PC-9 (cell line): ENCODE measurements around the gene ATG16L1. TPM values are rescaled to one million over a fixed set of nuclear protein-coding genes. Genes with fewer than 3 reads are reported as not detected.

ENCODE experiments used
- BruUV-seq: library from RNA; stranded (reverse); fragments of 400-500 nt; replicated peaks from 2 replicates; lab custom pipeline; 2021; lab: Mats Ljungman, UMichigan
- CTCF ChIA-PET: fragments of 300-600 bp; sonication (Branson Sonifier 250); formaldehyde crosslinking; loops from one replicate; lab custom pipeline; 2022; ENCODE audit warnings: antibody characterized with exemption; lab: Charles Lee
- POLR2A ChIA-PET: fragments of 300-600 bp; sonication (Branson Sonifier 250); formaldehyde crosslinking; loops from one replicate; lab custom pipeline; 2022; ENCODE audit warnings: antibody characterized with exemption; ENCODE audit not compliant: unreplicated experiment; lab: Charles Lee
- DNase-seq, 2 experiments: peaks; one replicate each; pipeline versions ENCODE4 v3.0.0 to v3.0.0-alpha.2; 2015 to 2022; ENCODE audit warnings: mixed read lengths in 1 of 2
- H2AFZ ChIP-seq: fragments of 200-600 bp; sonication (generic); 2 replicates; pipeline ENCODE4 v1.8.1; 2017; ENCODE audit warnings: antibody characterized with exemption
- H3F3A ChIP-seq: fragments of 200-600 bp; sonication (generic); 2 replicates; pipeline ENCODE4 v1.8.1; 2017; ENCODE audit warnings: antibody characterized with exemption, mild to moderate bottlenecking, low read depth; ENCODE audit not compliant: insufficient read depth
- H3K27ac ChIP-seq: fragments of 200-600 bp; sonication (generic); 2 replicates; pipeline ENCODE4 v1.6.1; 2016; ENCODE audit warnings: mixed run types
- H3K27me3 ChIP-seq: fragments of 200-600 bp; sonication (generic); 2 replicates; pipeline ENCODE4 v1.6.1; 2016; ENCODE audit warnings: low read depth, mixed run types; ENCODE audit not compliant: insufficient read depth
- H3K36me3 ChIP-seq: fragments of 200-600 bp; sonication (generic); 2 replicates; pipeline ENCODE4 v1.6.1; 2016; ENCODE audit warnings: low read depth, mixed run types
- H3K4me1 ChIP-seq: fragments of 200-600 bp; sonication (generic); replicated peaks from 2 replicates; pipeline ENCODE4 v1.6.1; 2016; ENCODE audit warnings: mixed run types; ENCODE audit not compliant: insufficient read depth
- H3K4me2 ChIP-seq: fragments of 200-600 bp; sonication (generic); 2 replicates; pipeline ENCODE4 v1.6.1; 2017; ENCODE audit warnings: mixed run types
- H3K4me3 ChIP-seq: fragments of 200-600 bp; sonication (generic); 2 replicates; pipeline ENCODE4 v1.6.1; 2016; ENCODE audit warnings: mixed run types
- H3K79me2 ChIP-seq: fragments of 200-600 bp; sonication (generic); 2 replicates; pipeline ENCODE4 v1.6.1; 2017; ENCODE audit warnings: low read depth, mixed run types
- H3K9me2 ChIP-seq: fragments of 200-600 bp; sonication (generic); 2 replicates; pipeline ENCODE4 v1.8.1; 2017; ENCODE audit warnings: mild to moderate bottlenecking; ENCODE audit not compliant: insufficient read depth
- H3K9me3 ChIP-seq: fragments of 200-600 bp; sonication (generic); 2 replicates; pipeline ENCODE4 v1.8.1; 2016; ENCODE audit warnings: low read depth; ENCODE audit not compliant: insufficient read depth
- H4K20me1 ChIP-seq: fragments of 200-600 bp; sonication (generic); 2 replicates; pipeline ENCODE4 v1.8.1; 2017; ENCODE audit not compliant: insufficient read depth
- CTCF ChIP-seq: fragments of 200-600 bp; sonication (generic); conservative IDR thresholded peaks from 2 replicates; pipeline ENCODE4 v1.6.1; 2017; ENCODE audit warnings: mixed run types, antibody characterized with exemption, mild to moderate bottlenecking, moderate library complexity
- EZH2 ChIP-seq: fragments of 200-600 bp; sonication (generic); IDR thresholded peaks from 2 replicates; pipeline ENCODE4 v1.8.0; 2017; ENCODE audit warnings: antibody characterized with exemption, low read depth
- intact Hi-C: fragments of 100-400 bp; cut with micrococcal nuclease; formaldehyde crosslinking; loops from one replicate; pipeline ENCODE4 v1.10.0; 2022; ENCODE audit not compliant: unreplicated experiment
- total RNA-seq: library from RNA; stranded (reverse); gene quantifications from 2 replicates; pipeline ENCODE4 v1.2.3, GENCODE V29; 2021

The ATG16L1 gene
- total RNA-seq, 1 experiment from 2014 or later = 55.7 TPM

- intact Hi-C loops = no loop called here
- BruUV-seq = no TSS peak
- TF ChIP-seq CTCF = no peak
- TF ChIP-seq EZH2 = no peak
- Histone ChIP-seq H3K27me3 (no peaks in the 10 kb centered on the region), H3K27ac (no peak overlapping the region), H2AFZ (no peak overlapping the region), H3K4me1 (no peaks in the 10 kb centered on the region), H4K20me1 (no peaks in the 10 kb centered on the region), H3K9me3 (no peaks in the 10 kb centered on the region), H3K4me3 (no peak overlapping the region), H3K4me2 (no peak overlapping the region), H3K9me2 (no peaks in the 10 kb centered on the region), H3K36me3 (no peaks in the 10 kb centered on the region), H3F3A (no peaks in the 10 kb centered on the region; the same call in 1 of the 2 replicates), H3K79me2 (no peaks in the 10 kb centered on the region)
- CTCF ChIA-PET = no interaction called here
- DNase-seq = no peak
- POLR2A ChIA-PET = no interaction called here
These were observed 62.9 kb downstream of the ATG16L1 start for GRCh38 chr2:233314180-233314925.

GRCh38 chr2:233317196-233317943, 65.9 kb downstream of the ATG16L1 start:
- TF ChIP-seq CTCF (no peak), EZH2 (no peak)
- no peaks in the 10 kb centered on the region for H3F3A ChIP-seq
- no peaks in the 10 kb centered on the region for H3K79me2 ChIP-seq
- no peaks in the 10 kb centered on the region for H3K9me2 ChIP-seq
- no peaks in the 10 kb centered on the region for H3K9me3 ChIP-seq
- H3K4me3 ChIP-seq = no peak overlapping the region
- no TSS peak for BruUV-seq
- H3K27me3 ChIP-seq = peaks cover 11% of the 10 kb centered on the region; the same call in 1 of the 2 replicates
- ChIA-PET CTCF (interaction anchor here (0.6 to 0.7 kb wide), 3 partner anchors 25 to 264 kb away, joined by 3 to 5 read pairs (median 3); no protein-coding TSS in a partner anchor), POLR2A (interaction anchor here (0.7 kb wide), 1 partner anchor 83 kb away, joined by 3 read pairs; no protein-coding TSS in a partner anchor)
- no peak for DNase-seq
- no peak overlapping the region for H2AFZ ChIP-seq
- no peaks in the 10 kb centered on the region for H3K36me3 ChIP-seq
- intact Hi-C loops = no loop called here
- no peaks in the 10 kb centered on the region for H3K4me1 ChIP-seq
- H3K4me2 ChIP-seq = no peak overlapping the region
- no peak overlapping the region for H3K27ac ChIP-seq
- H4K20me1 ChIP-seq = no peaks in the 10 kb centered on the region

- Histone ChIP-seq H3K4me1 (no peaks in the 10 kb centered on the region), H3K27ac (no peak overlapping the region), H3F3A (no peaks in the 10 kb centered on the region), H3K27me3 (peaks cover 11% of the 10 kb centered on the region; the same call in 1 of the 2 replicates), H3K9me2 (no peaks in the 10 kb centered on the region), H2AFZ (no peak overlapping the region), H3K9me3 (no peaks in the 10 kb centered on the region), H3K4me2 (no peak overlapping the region), H4K20me1 (no peaks in the 10 kb centered on the region), H3K36me3 (no peaks in the 10 kb centered on the region), H3K4me3 (no peak overlapping the region), H3K79me2 (no peaks in the 10 kb centered on the region)
- no peak for TF ChIP-seq EZH2
- no peak for TF ChIP-seq CTCF
- POLR2A ChIA-PET = no interaction called here
- CTCF ChIA-PET = no interaction called here
- DNase-seq = no peak
- BruUV-seq = no TSS peak
- intact Hi-C loops = no loop called here
These were observed 67.8 kb downstream of the ATG16L1 start for GRCh38 chr2:233319256-233319655.
